ENCODE measurements around the gene FYB1.

DNA sequence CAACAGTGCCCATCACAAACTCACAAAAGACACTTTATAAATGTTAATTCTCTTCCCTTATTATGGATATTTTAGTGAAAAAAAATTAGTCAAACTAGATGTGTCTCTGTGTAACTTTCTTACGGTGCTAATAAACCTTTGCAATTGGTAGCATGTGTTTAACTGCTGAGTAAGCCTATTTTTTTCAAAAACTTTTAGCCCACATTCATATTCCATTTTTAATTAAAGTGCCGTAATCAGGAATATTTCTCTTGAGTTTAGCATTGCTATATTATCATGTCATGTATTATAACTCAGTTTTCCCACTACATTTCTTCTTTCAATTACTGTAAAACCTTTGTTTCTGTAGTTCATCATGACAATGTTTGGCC, 51.4 kb downstream of the FYB1 start:
- TF ChIP-seq POLR2A (IDR thresholded peaks at IDR 0.05), result no peak
- TF ChIP-seq, protein P1, sequence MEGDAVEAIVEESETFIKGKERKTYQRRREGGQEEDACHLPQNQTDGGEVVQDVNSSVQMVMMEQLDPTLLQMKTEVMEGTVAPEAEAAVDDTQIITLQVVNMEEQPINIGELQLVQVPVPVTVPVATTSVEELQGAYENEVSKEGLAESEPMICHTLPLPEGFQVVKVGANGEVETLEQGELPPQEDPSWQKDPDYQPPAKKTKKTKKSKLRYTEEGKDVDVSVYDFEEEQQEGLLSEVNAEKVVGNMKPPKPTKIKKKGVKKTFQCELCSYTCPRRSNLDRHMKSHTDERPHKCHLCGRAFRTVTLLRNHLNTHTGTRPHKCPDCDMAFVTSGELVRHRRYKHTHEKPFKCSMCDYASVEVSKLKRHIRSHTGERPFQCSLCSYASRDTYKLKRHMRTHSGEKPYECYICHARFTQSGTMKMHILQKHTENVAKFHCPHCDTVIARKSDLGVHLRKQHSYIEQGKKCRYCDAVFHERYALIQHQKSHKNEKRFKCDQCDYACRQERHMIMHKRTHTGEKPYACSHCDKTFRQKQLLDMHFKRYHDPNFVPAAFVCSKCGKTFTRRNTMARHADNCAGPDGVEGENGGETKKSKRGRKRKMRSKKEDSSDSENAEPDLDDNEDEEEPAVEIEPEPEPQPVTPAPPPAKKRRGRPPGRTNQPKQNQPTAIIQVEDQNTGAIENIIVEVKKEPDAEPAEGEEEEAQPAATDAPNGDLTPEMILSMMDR (IDR thresholded peaks at IDR 0.05), result no peak

Measured in esophagus squamous epithelium (tissue), 4 donors.